ENCODE results near the gene AKAP6.

GRCh38 chr14:32702088-32702487 lies 373.0 kb downstream of the AKAP6 start:
- no peak for TF ChIP-seq CTCF (IDR thresholded peaks at IDR 0.05; ENCODE audit: low read length)
- TF ChIP-seq EZH2 (IDR thresholded peaks at IDR 0.05; ENCODE audit: borderline replicate concordance, low read length), result no peak
